Calu3 (cell line): ENCODE data around the gene DLGAP1. TPM values are rescaled to one million over a fixed set of nuclear protein-coding genes. Genes with fewer than 3 reads are reported as not detected.

Source experiments
- BruUV-seq: library from RNA; stranded (reverse); fragments of 400-500 nt; replicated peaks from 2 replicates; lab custom pipeline; 2021; lab: Mats Ljungman, UMichigan
- CTCF ChIA-PET: fragments of 300-600 bp; sonication (Branson Sonifier 250); formaldehyde crosslinking; loops from one replicate; lab custom pipeline; 2022; ENCODE audit warnings: antibody characterized with exemption; lab: Charles Lee
- DNase-seq: peaks from one replicate; pipeline ENCODE4 v3.0.0; 2022
- H3K27ac Mint-ChIP-seq: one replicate; pipeline ENCODE4 v1.8.0; 2022; ENCODE audit warnings: mixed read lengths; ENCODE audit not compliant: unreplicated experiment
- H3K27me3 Mint-ChIP-seq: one replicate; pipeline ENCODE4 v1.8.0; 2022; ENCODE audit warnings: mixed read lengths; ENCODE audit not compliant: unreplicated experiment
- H3K36me3 Mint-ChIP-seq: one replicate; pipeline ENCODE4 v1.8.0; 2022; ENCODE audit warnings: mild to moderate bottlenecking, moderate library complexity, mixed read lengths; ENCODE audit not compliant: insufficient read depth, unreplicated experiment
- H3K4me1 Mint-ChIP-seq: one replicate; pipeline ENCODE4 v1.8.0; 2022; ENCODE audit warnings: mild to moderate bottlenecking, low read depth, mixed read lengths; ENCODE audit not compliant: unreplicated experiment
- H3K4me3 Mint-ChIP-seq: one replicate; pipeline ENCODE4 v1.8.0; 2022; ENCODE audit warnings: mild to moderate bottlenecking, low read depth, moderate library complexity, mixed read lengths; ENCODE audit not compliant: unreplicated experiment
- H3K9me3 Mint-ChIP-seq: one replicate; pipeline ENCODE4 v1.8.0; 2022; ENCODE audit warnings: low read depth, mixed read lengths; ENCODE audit not compliant: unreplicated experiment
- intact Hi-C: fragments of 100-400 bp; cut with micrococcal nuclease; formaldehyde crosslinking; loops from one replicate; pipeline ENCODE4 v1.10.0; 2022; ENCODE audit not compliant: unreplicated experiment
- total RNA-seq: library from RNA; stranded (reverse); gene quantifications from 2 replicates; pipeline ENCODE4 v1.2.3, GENCODE V29; 2022
- TF ChIP-seq, protein P1 (sequence below): fragments of 200-600 bp; IDR thresholded peaks from one replicate; pipeline ENCODE4 v1.8.0; 2022; ENCODE audit warnings: antibody characterized with exemption; ENCODE audit not compliant: unreplicated experiment

Gene DLGAP1
- total RNA-seq, 1 experiment from 2014 or later, result 9.0 TPM

DNA sequence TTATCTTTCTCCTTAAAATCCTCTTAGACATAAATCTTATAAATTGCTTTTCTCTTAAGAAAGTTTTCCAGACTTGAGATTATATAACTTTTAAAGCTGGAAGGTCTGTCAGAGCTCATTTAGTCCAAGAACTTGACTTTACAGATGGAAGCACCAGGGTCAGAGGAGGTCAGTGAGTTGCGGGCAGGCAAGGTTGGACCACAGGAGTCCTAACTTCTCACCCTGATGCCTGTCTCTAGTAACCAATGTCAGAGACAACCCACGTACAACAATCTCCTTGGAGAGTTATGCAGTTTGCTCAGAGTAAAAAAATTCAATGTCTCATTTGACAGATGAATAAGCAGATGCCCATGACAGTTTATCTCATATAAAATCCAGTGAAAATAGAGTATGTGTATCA, 203.9 kb downstream of the DLGAP1 start:
- no peaks in the 10 kb centered on the region for H3K4me1 Mint-ChIP-seq
- BruUV-seq, result no TSS peak
- H3K36me3 Mint-ChIP-seq, result no peaks in the 10 kb centered on the region
- H3K4me3 Mint-ChIP-seq, result no peak overlapping the region
- no peak for DNase-seq
- TF ChIP-seq, protein P1, sequence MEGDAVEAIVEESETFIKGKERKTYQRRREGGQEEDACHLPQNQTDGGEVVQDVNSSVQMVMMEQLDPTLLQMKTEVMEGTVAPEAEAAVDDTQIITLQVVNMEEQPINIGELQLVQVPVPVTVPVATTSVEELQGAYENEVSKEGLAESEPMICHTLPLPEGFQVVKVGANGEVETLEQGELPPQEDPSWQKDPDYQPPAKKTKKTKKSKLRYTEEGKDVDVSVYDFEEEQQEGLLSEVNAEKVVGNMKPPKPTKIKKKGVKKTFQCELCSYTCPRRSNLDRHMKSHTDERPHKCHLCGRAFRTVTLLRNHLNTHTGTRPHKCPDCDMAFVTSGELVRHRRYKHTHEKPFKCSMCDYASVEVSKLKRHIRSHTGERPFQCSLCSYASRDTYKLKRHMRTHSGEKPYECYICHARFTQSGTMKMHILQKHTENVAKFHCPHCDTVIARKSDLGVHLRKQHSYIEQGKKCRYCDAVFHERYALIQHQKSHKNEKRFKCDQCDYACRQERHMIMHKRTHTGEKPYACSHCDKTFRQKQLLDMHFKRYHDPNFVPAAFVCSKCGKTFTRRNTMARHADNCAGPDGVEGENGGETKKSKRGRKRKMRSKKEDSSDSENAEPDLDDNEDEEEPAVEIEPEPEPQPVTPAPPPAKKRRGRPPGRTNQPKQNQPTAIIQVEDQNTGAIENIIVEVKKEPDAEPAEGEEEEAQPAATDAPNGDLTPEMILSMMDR, result no peak
- H3K27ac Mint-ChIP-seq, result no peak overlapping the region
- intact Hi-C loops, result no loop called here
- H3K9me3 Mint-ChIP-seq, result no peaks in the 10 kb centered on the region
- H3K27me3 Mint-ChIP-seq, result no peaks in the 10 kb centered on the region
- CTCF ChIA-PET, result no interaction called here

DNA sequence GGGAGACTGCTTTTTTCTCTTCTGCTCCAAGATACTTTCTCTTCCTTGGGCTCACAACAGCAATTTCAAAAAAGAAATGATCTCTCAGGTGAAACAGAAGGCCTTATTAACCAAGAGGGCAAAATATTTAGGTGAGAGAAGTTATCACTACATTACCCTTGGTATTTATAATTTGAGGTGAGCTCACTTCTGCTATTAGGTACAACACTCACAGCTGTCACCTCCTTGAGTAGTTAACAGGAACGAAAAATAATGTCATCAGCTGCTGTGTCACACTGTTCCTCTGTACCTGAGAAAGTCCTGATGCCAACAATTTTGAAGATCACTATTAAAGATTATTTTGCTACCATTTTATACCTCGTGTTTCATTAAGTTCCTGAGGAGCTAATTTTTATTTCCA, 205.0 kb downstream of the DLGAP1 start:
- no peak for DNase-seq
- Mint-ChIP-seq H3K27me3 (no peaks in the 10 kb centered on the region), H3K27ac (no peak overlapping the region), H3K36me3 (no peaks in the 10 kb centered on the region), H3K9me3 (no peaks in the 10 kb centered on the region), H3K4me3 (no peak overlapping the region), H3K4me1 (no peaks in the 10 kb centered on the region)
- CTCF ChIA-PET, result no interaction called here
- intact Hi-C loops, result no loop called here
- TF ChIP-seq, protein P1, result no peak
- no TSS peak for BruUV-seq

DNA sequence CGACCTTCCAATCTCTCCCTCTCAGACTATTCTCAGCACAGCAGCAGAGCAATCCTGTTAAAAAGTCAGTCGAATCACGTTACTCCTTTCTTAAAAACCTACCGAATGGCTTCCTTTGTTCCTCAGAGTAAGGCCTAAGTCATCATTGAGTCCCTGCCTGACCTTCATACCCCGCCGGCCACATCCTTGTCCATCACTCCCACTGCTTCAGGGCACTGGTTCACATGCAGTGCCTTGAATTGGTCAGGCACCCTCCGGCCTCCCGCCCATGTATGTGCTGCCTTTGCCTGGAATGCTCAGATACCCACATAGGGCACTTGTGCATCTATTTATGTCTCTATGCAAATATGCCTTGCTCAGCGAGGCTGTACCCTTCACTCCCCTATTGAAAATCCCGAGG, 206.4 kb downstream of the DLGAP1 start:
- intact Hi-C loops, result no loop called here
- H3K27me3 Mint-ChIP-seq, result no peaks in the 10 kb centered on the region
- H3K4me3 Mint-ChIP-seq, result no peak overlapping the region

DNA sequence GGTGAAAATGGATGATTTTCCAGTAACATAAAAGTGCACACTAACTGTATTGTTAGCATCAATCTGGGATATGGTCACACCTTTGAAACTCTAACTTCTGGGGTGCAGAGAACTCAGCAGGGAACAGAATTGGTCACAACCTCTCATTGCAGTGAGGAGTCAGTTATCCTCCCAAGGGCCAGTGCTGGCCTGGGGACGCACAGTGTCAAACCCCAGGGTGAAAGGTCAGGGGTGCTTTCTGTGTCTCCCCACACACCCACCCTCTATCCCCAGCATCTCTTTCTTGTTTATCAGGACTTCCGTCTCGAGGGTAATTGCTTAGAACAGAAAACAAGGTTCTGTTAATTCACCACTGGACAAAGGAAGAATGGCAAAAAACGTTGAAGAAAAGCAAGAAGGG, 208.7 kb downstream of the DLGAP1 start:
- CTCF ChIA-PET, result no interaction called here
- Mint-ChIP-seq H3K9me3 (no peaks in the 10 kb centered on the region), H3K36me3 (no peaks in the 10 kb centered on the region), H3K27ac (no peak overlapping the region), H3K27me3 (no peaks in the 10 kb centered on the region), H3K4me1 (no peaks in the 10 kb centered on the region), H3K4me3 (no peak overlapping the region)
- no TSS peak for BruUV-seq
- intact Hi-C loops, result no loop called here
- no peak for DNase-seq
- TF ChIP-seq, protein P1, result no peak

More for the DNA sequence above, 206.4 kb downstream of the DLGAP1 start:
- no peak for DNase-seq
- Mint-ChIP-seq H3K9me3 (no peaks in the 10 kb centered on the region), H3K4me1 (no peaks in the 10 kb centered on the region), H3K36me3 (no peaks in the 10 kb centered on the region), H3K27ac (no peak overlapping the region)
- CTCF ChIA-PET, result no interaction called here
- TF ChIP-seq, protein P1, result no peak
- BruUV-seq, result no TSS peak
